PC-9 (cell line): Measurements from ENCODE around the gene DAPK1. TPM values are rescaled to one million over a fixed set of nuclear protein-coding genes. Genes with fewer than 3 reads are reported as not detected.
A peak's percentile ranks its signal among the peaks of the same experiment; 100 is the strongest.

Experiments used
- BruUV-seq: library from RNA; stranded (reverse); fragments of 400-500 nt; replicated peaks from 2 replicates; lab custom pipeline; 2021; lab: Mats Ljungman, UMichigan
- CTCF ChIA-PET: fragments of 300-600 bp; sonication (Branson Sonifier 250); formaldehyde crosslinking; loops from one replicate; lab custom pipeline; 2022; ENCODE audit warnings: antibody characterized with exemption; lab: Charles Lee
- POLR2A ChIA-PET: fragments of 300-600 bp; sonication (Branson Sonifier 250); formaldehyde crosslinking; loops from one replicate; lab custom pipeline; 2022; ENCODE audit warnings: antibody characterized with exemption; ENCODE audit not compliant: unreplicated experiment; lab: Charles Lee
- DNase-seq, 2 experiments: peaks; one replicate each; pipeline versions ENCODE4 v3.0.0 to v3.0.0-alpha.2; 2015 to 2022; ENCODE audit warnings: mixed read lengths in 1 of 2
- H2AFZ ChIP-seq: fragments of 200-600 bp; sonication (generic); 2 replicates; pipeline ENCODE4 v1.8.1; 2017; ENCODE audit warnings: antibody characterized with exemption
- H3F3A ChIP-seq: fragments of 200-600 bp; sonication (generic); 2 replicates; pipeline ENCODE4 v1.8.1; 2017; ENCODE audit warnings: antibody characterized with exemption, mild to moderate bottlenecking, low read depth; ENCODE audit not compliant: insufficient read depth
- H3K27ac ChIP-seq: fragments of 200-600 bp; sonication (generic); 2 replicates; pipeline ENCODE4 v1.6.1; 2016; ENCODE audit warnings: mixed run types
- H3K27me3 ChIP-seq: fragments of 200-600 bp; sonication (generic); 2 replicates; pipeline ENCODE4 v1.6.1; 2016; ENCODE audit warnings: low read depth, mixed run types; ENCODE audit not compliant: insufficient read depth
- H3K36me3 ChIP-seq: fragments of 200-600 bp; sonication (generic); 2 replicates; pipeline ENCODE4 v1.6.1; 2016; ENCODE audit warnings: low read depth, mixed run types
- H3K4me1 ChIP-seq: fragments of 200-600 bp; sonication (generic); replicated peaks from 2 replicates; pipeline ENCODE4 v1.6.1; 2016; ENCODE audit warnings: mixed run types; ENCODE audit not compliant: insufficient read depth
- H3K4me2 ChIP-seq: fragments of 200-600 bp; sonication (generic); 2 replicates; pipeline ENCODE4 v1.6.1; 2017; ENCODE audit warnings: mixed run types
- H3K4me3 ChIP-seq: fragments of 200-600 bp; sonication (generic); 2 replicates; pipeline ENCODE4 v1.6.1; 2016; ENCODE audit warnings: mixed run types
- H3K79me2 ChIP-seq: fragments of 200-600 bp; sonication (generic); 2 replicates; pipeline ENCODE4 v1.6.1; 2017; ENCODE audit warnings: low read depth, mixed run types
- H3K9me2 ChIP-seq: fragments of 200-600 bp; sonication (generic); 2 replicates; pipeline ENCODE4 v1.8.1; 2017; ENCODE audit warnings: mild to moderate bottlenecking; ENCODE audit not compliant: insufficient read depth
- H3K9me3 ChIP-seq: fragments of 200-600 bp; sonication (generic); 2 replicates; pipeline ENCODE4 v1.8.1; 2016; ENCODE audit warnings: low read depth; ENCODE audit not compliant: insufficient read depth
- H4K20me1 ChIP-seq: fragments of 200-600 bp; sonication (generic); 2 replicates; pipeline ENCODE4 v1.8.1; 2017; ENCODE audit not compliant: insufficient read depth
- CTCF ChIP-seq: fragments of 200-600 bp; sonication (generic); conservative IDR thresholded peaks from 2 replicates; pipeline ENCODE4 v1.6.1; 2017; ENCODE audit warnings: mixed run types, antibody characterized with exemption, mild to moderate bottlenecking, moderate library complexity
- EZH2 ChIP-seq: fragments of 200-600 bp; sonication (generic); IDR thresholded peaks from 2 replicates; pipeline ENCODE4 v1.8.0; 2017; ENCODE audit warnings: antibody characterized with exemption, low read depth
- intact Hi-C: fragments of 100-400 bp; cut with micrococcal nuclease; formaldehyde crosslinking; loops from one replicate; pipeline ENCODE4 v1.10.0; 2022; ENCODE audit not compliant: unreplicated experiment
- total RNA-seq: library from RNA; stranded (reverse); gene quantifications from 2 replicates; pipeline ENCODE4 v1.2.3, GENCODE V29; 2021

DAPK1 gene
- total RNA-seq, 1 experiment from 2014 or later, result 100 TPM

DNA sequence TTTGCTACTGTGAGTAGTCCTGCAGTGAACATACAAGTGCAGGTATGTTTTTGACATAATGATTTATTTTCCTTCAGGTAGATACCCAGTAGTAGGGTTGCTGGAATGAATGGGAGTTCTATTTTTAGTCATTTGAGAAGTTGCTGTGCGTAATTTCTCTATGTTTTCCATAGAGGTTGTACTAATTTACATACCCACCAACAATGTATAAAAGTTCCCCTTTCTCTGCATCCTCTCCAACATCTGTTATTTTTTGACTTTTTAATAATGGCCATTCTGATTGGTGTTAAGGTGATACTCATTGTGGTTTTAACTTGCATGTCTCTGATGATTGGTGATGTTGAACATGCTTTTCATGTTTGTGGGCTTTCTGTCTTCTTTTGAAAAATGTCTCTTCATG, 163.6 kb downstream of the DAPK1 start:
- BruUV-seq, result no TSS peak
- Histone ChIP-seq H2AFZ (no peak overlapping the region), H3K4me2 (no peak overlapping the region), H3K9me3 (0 out of 2 replicates have a peak, but pooled peaks cover 6% of the 10 kb centered on the region), H3K9me2 (no peaks in the 10 kb centered on the region), H3K79me2 (no peaks in the 10 kb centered on the region), H3K4me1 (peaks cover 4% of the 10 kb centered on the region; the same call in 1 of the 2 replicates), H3K27me3 (no peaks in the 10 kb centered on the region), H3F3A (no peaks in the 10 kb centered on the region), H3K27ac (no peak overlapping the region), H4K20me1 (no peaks in the 10 kb centered on the region), H3K4me3 (no peak overlapping the region), H3K36me3 (peaks cover 11% of the 10 kb centered on the region)
- POLR2A ChIA-PET, result no interaction called here
- TF ChIP-seq CTCF (no peak), EZH2 (no peak)
- intact Hi-C loops, result loop anchor here (5.0 kb wide), 3 partner anchors 234 to 1174 kb away; no protein-coding TSS in a partner anchor
- CTCF ChIA-PET, result no interaction called here
- no peak for DNase-seq

- POLR2A ChIA-PET, result interaction anchor here (0.7 to 0.8 kb wide), 3 partner anchors 22 to 448 kb away, joined by 3 to 10 read pairs (median 8); no protein-coding TSS in a partner anchor
- intact Hi-C loops, result loop anchor here (1.0 to 5.0 kb wide), 8 partner anchors 62 to 1228 kb away; no protein-coding TSS in a partner anchor
- Histone ChIP-seq H3K4me2 (no peak overlapping the region), H3K9me2 (no peaks in the 10 kb centered on the region), H3F3A (no peaks in the 10 kb centered on the region), H3K36me3 (peaks cover 24% of the 10 kb centered on the region), H3K27me3 (no peaks in the 10 kb centered on the region), H2AFZ (no peak overlapping the region), H3K9me3 (peaks cover 15% of the 10 kb centered on the region), H3K79me2 (no peaks in the 10 kb centered on the region), H4K20me1 (no peaks in the 10 kb centered on the region), H3K4me3 (no peak overlapping the region), H3K4me1 (peaks cover 4% of the 10 kb centered on the region; the same call in 1 of the 2 replicates), H3K27ac (no peak overlapping the region)
- no peak for TF ChIP-seq EZH2
- peak; percentile 83 for TF ChIP-seq CTCF
- BruUV-seq, result no TSS peak
- DNase-seq, result peak; percentile 78 to 92
- CTCF ChIA-PET, result interaction anchor here (0.6 to 1.0 kb wide), 3 partner anchors 117 to 325 kb away, joined by 3 to 6 read pairs (median 6); partner anchors contain the start of gene DAPK1
These were observed 165.3 kb downstream of the DAPK1 start for GRCh38 chr9:87662808-87663528.

DNA sequence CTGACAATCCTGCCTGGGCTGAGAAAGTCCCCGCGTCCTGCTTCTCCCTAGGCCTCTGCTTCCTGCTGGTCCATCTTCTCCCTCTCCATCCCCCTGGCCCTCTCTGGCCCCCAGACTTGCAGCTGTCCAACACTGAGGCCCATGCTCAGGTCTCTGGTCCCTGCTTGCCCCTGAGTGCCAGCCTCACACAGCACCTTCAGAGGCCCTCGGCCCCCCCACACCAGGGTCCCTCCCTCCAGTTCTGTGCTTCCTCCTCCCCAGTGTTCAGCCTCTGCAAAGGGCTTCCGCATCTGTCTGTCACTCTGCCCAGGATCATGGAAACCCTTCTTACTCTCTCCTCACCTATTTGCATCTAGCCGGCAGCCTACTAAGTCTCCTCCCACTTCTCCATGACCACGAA, 165.9 kb downstream of the DAPK1 start:
- no peak for DNase-seq
- H3K4me3 ChIP-seq, result no peak overlapping the region
- ChIA-PET POLR2A (no interaction called here), CTCF (no interaction called here)
- no TSS peak for BruUV-seq
- no peaks in the 10 kb centered on the region for H3K9me2 ChIP-seq
- H2AFZ ChIP-seq, result no peak overlapping the region
- H3K4me1 ChIP-seq, result peaks cover 4% of the 10 kb centered on the region; the same call in 1 of the 2 replicates
- TF ChIP-seq CTCF (no peak), EZH2 (no peak)
- intact Hi-C loops, result loop anchor here (1.0 to 5.0 kb wide), 7 partner anchors 63 to 1229 kb away; no protein-coding TSS in a partner anchor
- H3K27ac ChIP-seq, result no peak overlapping the region
- H3K27me3 ChIP-seq, result no peaks in the 10 kb centered on the region
- H3F3A ChIP-seq, result no peaks in the 10 kb centered on the region
- H3K79me2 ChIP-seq, result no peaks in the 10 kb centered on the region
- H3K4me2 ChIP-seq, result no peak overlapping the region
- H4K20me1 ChIP-seq, result no peaks in the 10 kb centered on the region
- H3K9me3 ChIP-seq, result peaks cover 15% of the 10 kb centered on the region
- H3K36me3 ChIP-seq, result peaks cover 27% of the 10 kb centered on the region
